GM18951 (cell line): Measurements from ENCODE around the gene RPL28.

Experiments
- POLR2A ChIP-seq: IDR thresholded peaks from 4 replicates; pipeline ENCODE4 v1.6.1; 2011; ENCODE audit warnings: mild to moderate bottlenecking; ENCODE audit not compliant: insufficient read length, insufficient read depth; ENCODE audit errors: extremely low read depth
- in situ Hi-C: fragments of 300-500 bp; cut with MboI; formaldehyde crosslinking; loops from one replicate; pipeline ENCODE4 v1.12.0; 2022; ENCODE audit warnings: low sequenced_read_pairs, mixed read lengths, inconsistent platforms; ENCODE audit not compliant: unreplicated experiment

RPL28 gene

DNA sequence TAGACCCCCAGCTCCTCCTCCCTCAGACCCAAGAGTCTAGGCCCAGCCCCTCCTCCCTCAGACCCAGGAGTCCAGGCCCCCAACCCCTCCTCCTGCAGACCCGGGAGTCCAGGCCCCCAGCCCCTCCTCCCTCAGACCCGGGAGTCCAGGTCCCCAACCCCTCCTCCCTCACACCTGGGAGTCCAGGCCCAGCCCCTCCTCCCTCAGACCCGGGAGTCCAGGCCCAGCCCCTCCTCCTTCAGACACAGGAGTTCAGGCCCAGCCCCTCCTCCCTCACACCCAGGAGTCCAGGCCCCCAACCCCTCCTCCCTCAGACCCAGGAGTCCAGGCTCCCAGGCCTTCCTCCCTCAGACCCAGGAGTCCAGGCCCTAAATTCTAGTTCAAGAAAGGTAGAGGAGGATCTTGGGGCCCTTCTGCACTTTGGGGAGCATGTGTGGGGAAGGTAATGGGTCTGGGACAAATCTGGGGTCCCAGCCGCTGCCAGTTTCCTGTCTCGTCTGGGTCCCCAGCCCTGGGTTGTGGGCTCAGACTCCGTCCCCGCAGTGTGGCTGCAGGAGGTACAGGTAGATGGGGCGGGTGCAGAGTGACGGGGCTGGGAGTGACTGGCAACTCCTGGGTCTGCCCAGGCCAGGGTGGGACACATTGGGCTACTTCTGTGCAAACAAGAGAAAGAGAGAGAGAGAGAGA is 12.3 kb upstream of the RPL28 start:
- in situ Hi-C loops: no loop called here
- TF ChIP-seq POLR2A: no peak

DNA sequence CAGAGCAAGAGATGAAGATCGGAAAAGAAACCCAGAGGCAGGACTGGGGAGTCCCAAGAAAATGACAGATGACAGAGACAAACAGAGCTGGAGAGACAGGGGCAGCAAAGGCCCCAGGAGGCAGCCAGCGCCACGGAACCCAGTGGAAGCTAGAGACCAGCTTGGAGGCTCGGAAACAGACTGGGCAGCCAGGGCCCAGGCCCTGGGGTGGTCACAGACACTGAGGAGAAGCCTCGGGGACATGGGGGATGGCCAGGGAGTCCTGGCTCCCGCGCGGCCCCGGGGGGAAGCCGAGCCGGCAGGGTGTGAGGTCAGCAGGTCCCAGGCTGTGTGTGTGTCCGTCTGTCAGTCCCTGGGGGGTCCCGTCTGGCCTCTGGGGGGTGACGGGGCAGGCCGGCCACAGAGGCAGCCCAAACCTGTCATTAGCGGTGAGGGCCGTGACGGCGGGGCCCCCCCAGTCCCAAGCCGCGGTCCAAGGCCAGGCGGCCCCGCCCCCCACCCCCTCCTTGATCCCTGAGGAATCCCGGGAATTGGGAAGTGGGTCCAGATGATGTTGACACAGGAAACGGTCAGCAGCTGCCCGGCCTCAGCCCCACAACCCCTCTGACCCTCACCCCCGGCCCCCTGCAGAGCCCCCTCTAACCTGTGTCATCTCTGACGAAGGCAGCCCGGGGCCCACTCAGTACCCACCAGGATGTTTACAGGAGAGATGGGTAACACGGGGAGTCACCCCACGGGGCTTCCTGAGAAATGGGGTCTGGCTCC is 11.6 kb upstream of the RPL28 start:
- TF ChIP-seq POLR2A: no peak
- in situ Hi-C loops: no loop called here

DNA sequence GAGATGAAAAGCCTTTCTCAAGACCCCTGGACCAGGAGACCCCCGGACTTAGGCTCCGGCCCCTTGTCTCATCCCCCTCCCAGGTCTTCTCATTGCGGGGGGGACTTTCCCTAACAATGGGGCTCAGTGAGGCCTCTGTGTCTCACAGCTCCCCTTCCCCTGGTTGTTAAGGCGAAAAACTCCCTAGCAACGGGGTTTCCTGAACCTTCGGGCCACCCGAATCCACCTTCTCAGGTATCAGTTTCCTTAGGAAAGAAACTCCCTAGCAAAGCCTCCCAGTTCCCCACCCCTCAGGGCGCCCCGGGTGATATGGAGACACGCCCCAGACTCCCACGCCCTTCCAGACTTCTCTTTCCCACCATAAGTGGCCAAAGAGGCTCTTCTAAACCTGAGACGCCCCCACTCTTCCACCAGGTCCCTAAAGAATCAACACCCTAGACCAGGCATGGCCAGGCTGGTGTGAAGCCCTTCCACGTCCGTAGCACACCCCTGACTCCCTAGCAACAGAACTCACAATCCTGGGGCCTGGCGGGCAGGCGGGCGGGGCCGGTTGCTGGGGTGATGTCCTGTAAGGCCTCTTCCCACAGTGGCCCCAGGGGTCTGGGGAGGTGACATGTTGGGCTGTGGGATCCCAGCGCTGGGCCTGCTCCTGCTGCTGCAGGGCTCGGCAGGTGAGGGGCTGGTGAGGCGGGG is 9.3 kb upstream of the RPL28 start, which contains the start of gene TMEM190:
TMEM190 (plus strand) TSS at position 586 of the 693 bp plus-strand sequence; CDS start at position 614, 28 bp downstream.
- in situ Hi-C loops: no loop called here

DNA sequence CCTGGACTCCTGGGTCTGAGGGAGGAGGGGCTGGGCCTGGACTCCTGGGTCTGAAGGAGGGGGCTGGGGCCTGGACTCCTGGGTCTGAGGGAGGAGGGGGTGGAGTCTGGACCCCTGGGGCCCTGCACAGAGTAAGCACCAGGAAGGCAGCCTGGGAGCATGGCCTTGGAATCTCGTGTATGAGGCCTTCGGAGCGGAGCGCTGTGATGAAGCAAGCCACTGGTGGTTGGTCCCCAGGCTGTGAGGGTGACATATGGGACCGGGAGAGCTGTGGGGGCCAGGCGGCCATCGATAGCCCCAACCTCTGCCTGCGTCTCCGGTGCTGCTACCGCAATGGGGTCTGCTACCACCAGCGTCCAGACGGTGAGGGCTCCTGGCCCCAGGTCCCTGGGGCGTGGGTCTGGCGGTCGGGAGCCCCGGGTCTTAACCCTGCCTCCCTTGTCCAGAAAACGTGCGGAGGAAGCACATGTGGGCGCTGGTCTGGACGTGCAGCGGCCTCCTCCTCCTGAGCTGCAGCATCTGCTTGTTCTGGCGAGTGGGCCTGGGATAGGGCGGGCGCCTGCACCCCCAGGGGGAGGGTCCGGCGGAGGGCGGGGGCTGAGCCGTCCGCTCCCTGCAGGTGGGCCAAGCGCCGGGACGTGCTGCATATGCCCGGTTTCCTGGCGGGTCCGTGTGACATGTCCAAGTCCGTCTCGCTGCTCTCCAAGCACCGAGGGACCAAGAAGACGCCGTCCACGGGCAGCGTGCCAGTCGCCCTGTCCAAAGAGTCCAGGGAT is 8.2 kb upstream of the RPL28 start:
- in situ Hi-C loops: no loop called here
- no peak for TF ChIP-seq POLR2A

More for the DNA sequence above, 9.3 kb upstream of the RPL28 start, which contains the start of gene TMEM190:
- TF ChIP-seq POLR2A: no peak

DNA sequence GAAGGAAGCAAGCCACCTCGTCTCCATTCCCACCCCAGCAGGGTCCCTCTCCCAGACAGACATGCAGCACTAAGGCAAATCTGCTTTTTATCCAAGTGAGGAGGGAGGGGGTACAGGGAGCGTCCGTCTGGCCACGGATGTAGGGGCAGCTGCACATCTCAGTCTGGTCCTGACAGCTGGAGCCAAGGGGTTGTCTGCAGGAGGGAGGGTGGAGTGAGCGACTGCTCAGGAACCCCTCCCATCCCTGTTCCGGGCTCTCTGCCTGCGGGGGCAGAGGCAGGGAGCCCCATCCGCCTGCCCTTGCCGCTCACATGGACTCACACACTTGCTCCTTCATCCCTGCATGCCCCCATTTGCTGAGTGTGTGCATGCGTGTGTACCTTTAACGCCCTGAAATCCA is 6.6 kb upstream of the RPL28 start:
- no peak for TF ChIP-seq POLR2A
- in situ Hi-C loops: no loop called here

DNA sequence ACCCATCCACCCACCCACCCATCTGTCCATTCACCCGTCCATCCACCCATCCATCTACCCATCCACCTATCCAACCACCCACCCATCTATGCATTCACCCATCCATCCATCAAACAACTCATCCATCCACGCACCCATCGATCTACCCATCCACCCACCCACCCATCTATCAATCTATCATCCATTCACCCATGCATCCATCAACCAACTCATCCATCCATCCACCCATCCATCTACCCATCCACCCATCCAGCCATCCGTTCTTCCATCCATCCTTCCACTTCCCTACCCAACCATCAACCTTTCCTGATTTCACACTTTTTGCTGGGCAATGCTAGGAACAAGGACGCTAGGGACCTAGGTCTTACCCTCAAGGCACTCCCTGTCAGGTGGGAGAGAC is 3.7 kb upstream of the RPL28 start:
- no peak for TF ChIP-seq POLR2A
- in situ Hi-C loops: no loop called here

DNA sequence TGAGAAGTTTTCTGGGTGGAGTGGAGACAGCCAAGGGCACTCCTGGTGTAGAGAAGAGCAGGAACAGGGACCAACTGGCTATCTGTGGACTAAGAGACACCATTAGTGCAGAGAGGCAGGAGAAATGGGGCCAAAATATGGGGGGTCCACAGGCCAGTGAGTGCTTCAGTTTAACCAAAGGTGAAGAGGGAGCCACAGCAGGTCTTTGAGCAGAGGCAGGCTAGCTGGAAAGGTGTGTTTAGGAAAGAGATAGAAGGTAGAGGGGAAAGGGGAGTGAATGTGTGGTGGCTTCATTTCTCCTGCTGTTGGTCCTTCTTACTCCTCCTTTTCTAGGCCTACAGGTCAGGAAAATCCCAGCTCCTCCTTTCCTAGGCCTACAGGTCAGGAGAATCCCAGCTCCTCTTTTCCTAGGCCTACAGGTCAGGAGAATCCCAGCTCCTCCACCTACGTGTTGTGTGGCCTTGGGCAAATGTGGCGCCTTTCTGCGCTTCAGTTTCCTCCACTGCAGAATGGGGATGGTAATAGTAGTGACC is 3.1 kb upstream of the RPL28 start:
- TF ChIP-seq POLR2A: no peak
- in situ Hi-C loops: no loop called here

DNA sequence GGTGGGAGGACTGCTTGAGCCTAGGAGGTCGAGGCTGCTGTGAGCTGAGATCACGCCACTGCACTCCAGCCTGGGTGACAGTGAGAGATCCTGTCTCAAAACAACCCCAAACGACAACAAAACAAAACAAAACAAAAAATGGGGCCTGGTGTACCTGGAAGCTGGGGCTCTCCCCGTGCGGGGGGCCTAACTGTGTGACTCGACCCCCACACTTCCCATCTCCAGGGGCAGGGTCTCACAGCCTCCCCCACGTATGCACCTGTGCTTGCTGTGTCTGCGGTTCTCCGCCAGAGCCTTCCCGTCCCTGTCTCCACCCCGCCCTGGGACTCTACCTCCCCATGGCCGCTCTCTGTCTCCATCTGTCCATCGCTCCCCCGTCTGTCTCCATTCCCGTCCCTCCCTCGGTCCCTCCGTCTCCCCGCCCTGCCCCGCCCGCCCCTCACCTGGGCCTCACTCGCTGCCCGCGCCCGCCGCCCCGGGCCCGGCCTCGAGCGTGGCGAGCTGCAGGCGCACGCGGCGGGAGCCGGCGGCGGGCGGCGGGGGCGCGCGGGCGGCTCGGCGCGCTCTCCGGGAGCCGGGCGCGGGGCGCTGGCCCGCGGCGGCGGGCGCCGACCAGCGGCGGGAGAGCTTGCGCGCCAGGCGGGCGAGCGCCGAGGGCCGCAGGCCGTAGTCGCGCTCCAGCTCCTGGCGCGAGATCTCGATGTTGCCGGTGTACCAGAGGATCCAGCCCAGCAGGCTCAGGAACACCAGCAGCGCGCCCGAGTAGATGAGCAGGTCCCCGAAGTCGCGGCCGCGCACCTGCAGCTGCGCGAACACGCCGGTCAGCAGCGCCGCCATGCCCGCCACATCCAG is 2.2 kb upstream of the RPL28 start:
- TF ChIP-seq POLR2A: no peak
- in situ Hi-C loops: no loop called here

DNA sequence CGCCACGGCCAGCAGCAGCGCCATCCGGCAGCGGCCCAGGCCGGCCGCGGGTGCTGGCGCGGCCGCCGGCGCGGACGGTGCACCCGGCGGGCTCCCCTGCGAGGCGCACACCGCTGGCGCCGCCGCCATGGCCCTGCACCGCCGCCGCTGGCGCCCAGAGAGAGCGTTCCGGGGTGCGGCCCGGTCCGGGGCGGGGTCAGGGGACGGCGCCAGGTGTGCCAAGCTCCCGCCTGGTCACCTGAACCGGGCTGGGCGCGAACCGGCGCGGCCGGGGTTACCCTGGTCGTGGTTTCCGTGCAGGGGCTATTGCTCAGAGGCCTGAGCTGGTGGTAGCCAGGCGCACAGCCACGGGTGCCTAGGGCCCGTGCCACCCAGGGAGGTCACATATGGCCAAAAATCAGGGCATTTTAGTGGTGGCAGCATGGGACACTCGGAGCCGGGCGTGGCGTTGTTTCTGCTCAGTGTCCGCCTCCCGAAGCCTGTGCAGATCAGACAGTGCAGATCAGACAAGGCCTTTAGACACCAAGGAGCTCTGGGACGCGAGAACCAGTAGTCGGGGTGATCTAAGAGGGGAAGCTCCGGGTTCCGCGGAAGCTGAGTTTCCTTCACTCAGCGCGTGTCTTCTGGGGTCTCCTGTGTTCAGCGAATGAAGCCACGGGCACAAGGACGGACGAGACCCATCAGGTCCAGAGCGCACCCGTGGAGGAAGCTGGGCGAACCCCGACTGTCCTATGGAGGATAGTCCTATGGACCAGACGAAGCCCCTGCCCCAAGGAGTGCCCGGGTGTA is 1.4 kb upstream of the RPL28 start, which contains the start of gene TMEM238:
TMEM238 (minus strand) TSS at position 162 of the 789 bp plus-strand sequence; CDS start at position 129, 33 bp downstream.
- in situ Hi-C loops: no loop called here
- peak; percentile 49 for TF ChIP-seq POLR2A

DNA sequence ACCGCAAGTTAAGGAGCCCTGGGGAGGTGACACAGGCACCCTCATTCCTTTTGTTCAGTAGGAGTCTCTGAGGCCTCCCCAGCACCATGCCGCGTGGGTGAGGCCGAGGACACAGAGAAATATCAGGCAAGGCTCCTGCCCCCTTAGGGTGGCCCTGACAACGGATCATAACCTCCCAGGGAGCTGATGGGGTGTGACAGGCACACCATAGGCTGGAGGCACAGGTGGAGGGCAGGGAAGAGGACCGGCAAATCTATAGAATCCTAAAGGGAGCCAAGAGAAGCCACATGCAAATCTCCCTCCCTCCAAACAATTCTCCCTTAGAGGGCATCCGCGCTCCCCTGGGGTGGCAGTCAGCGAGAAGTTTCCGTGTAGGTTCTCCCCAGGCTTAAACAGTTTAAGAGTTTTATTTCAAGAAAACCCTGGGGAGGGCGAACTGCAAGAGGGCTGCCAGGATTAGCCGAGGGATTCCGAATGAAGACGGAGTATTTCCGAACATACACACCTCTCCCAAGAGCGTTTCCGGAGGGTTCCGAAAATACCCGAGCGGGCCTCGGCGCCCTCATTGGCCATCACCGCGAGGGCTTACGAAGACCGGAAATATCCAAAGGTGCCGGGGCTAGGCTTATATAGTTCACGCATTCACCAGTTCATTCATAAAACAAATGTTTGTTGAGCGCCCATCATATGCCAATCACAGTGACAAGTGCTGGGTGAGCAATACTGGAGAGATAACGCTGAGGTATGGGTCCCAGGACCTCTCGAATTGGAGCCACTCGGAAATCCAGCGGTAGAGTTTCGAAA is 610 bp upstream of the RPL28 start:
- no peak for TF ChIP-seq POLR2A
- in situ Hi-C loops: no loop called here
